HepG2 (cell line): ENCODE results near the gene CSRNP3. TPM values are rescaled to one million over a fixed set of nuclear protein-coding genes. Genes with fewer than 3 reads are reported as not detected.

Experiments
- ATAC-seq: fragments of 200-7000 bp; cut with Tn5 transposase; 3 replicates; pipeline ENCODE4 v1.9.1; 2020; ENCODE audit warnings: mild to moderate bottlenecking, moderate library complexity
- BruUV-seq: library from RNA; stranded (reverse); fragments of 400-500 nt; replicated peaks from 2 replicates; lab custom pipeline; 2021; lab: Mats Ljungman, UMichigan
- CTCF ChIA-PET: fragments of 300-600 bp; formaldehyde crosslinking; extraction: SDS; loops from one replicate; lab custom pipeline; 2021; ENCODE audit warnings: low total read pairs, inconsistent platforms, low intra/inter-chr PET ratio; lab: Yijun Ruan, JAX
- POLR2A ChIA-PET: fragments of 350-600 bp; sonication (Branson Sonifier 250); formaldehyde crosslinking; loops from one replicate; lab custom pipeline; 2020; ENCODE audit warnings: antibody characterized with exemption, inconsistent platforms; lab: Yijun Ruan, JAX
- DNase-seq: peaks from one replicate; pipeline ENCODE4 v3.0.0-alpha.2; 2015; ENCODE audit warnings: low spot score
- FAIRE-seq: peaks from 3 replicates; lab custom pipeline; 2011; peaks lifted over from hg19 to GRCh38; lab: Jason Lieb, UNC
- H2AFZ ChIP-seq: one replicate; pipeline ENCODE4 v1.6.1; 2011; ENCODE audit warnings: low read length, inconsistent platforms
- H3K27ac ChIP-seq: fragments of 300-600 bp; 3 replicates; pipeline ENCODE4 v1.8.0; 2011; ENCODE audit warnings: mixed run types, mild to moderate bottlenecking, mixed read lengths, low read length, inconsistent platforms; ENCODE audit not compliant: insufficient read depth; ENCODE audit errors: extremely low read length
- H3K27me3 ChIP-seq, 2 experiments: fragments of 200-600 bp in 1 of 2; 2 replicates in 1 of 2; 3 replicates in 1 of 2; pipeline versions ENCODE4 v1.6.0 to v1.8.0; 2011; ENCODE audit warnings: low read length in 2 of 2, mild to moderate bottlenecking in 2 of 2, moderate library complexity in 2 of 2, inconsistent platforms in 1 of 2; ENCODE audit not compliant: insufficient read depth in 2 of 2, control insufficient read depth in 1 of 2
- H3K36me3 ChIP-seq, 2 experiments: fragments of 200-600 bp in 1 of 2; replicated peaks in 1 of 2; 2 replicates in 1 of 2; 3 replicates in 1 of 2; pipeline versions ENCODE4 v1.5.1 to v1.8.0; 2011; ENCODE audit warnings: low read length in 2 of 2, inconsistent platforms in 1 of 2; ENCODE audit not compliant: insufficient read depth in 2 of 2, control insufficient read depth in 1 of 2
- H3K4me1 ChIP-seq: 2 replicates; pipeline ENCODE4 v1.5.1; 2012; ENCODE audit warnings: low read length, inconsistent platforms; ENCODE audit not compliant: insufficient read depth
- H3K4me2 ChIP-seq: 2 replicates; pipeline ENCODE4 v1.6.0; 2011; ENCODE audit warnings: low read depth, low read length, inconsistent platforms
- H3K4me3 ChIP-seq, 3 experiments: fragments of 200-600 bp in 1 of 3; sonication (generic), shearing (Covaris generic) in 1 of 3; replicated peaks in 1 of 3; 2 replicates each; pipeline ENCODE4 v1.5.1; 2011 to 2016; ENCODE audit warnings: low read length in 3 of 3, inconsistent platforms in 2 of 3, low read depth in 2 of 3, mild to moderate bottlenecking in 2 of 3, control low read depth in 1 of 3, mixed read lengths in 1 of 3; ENCODE audit not compliant: insufficient read depth in 1 of 3
- H3K79me2 ChIP-seq: one replicate; pipeline ENCODE4 v1.6.1; 2011; ENCODE audit warnings: low read length, inconsistent platforms; ENCODE audit not compliant: insufficient read depth
- H3K9ac ChIP-seq: 2 replicates; pipeline ENCODE4 v1.6.0; 2011; ENCODE audit warnings: mild to moderate bottlenecking, low read depth, low read length, inconsistent platforms; ENCODE audit not compliant: insufficient read depth
- H3K9me3 ChIP-seq: 2 replicates; pipeline ENCODE4 v1.5.1; 2012; ENCODE audit warnings: mild to moderate bottlenecking, low read length
- H4K20me1 ChIP-seq: 2 replicates; pipeline ENCODE4 v1.6.0; 2011; ENCODE audit warnings: inconsistent platforms, mild to moderate bottlenecking, low read length, moderate library complexity; ENCODE audit not compliant: insufficient read depth
- ASH2L ChIP-seq: fragments of 300-600, 200-600 bp; sonication (generic); IDR thresholded peaks from 2 replicates; pipeline ENCODE4 v1.7.0; 2017; ENCODE audit warnings: low read depth, mild to moderate bottlenecking, moderate library complexity, mixed read lengths, low read length; ENCODE audit not compliant: insufficient read length
- BCL3 ChIP-seq: sonication (generic); formaldehyde crosslinking; IDR thresholded peaks from 2 replicates; pipeline ENCODE4 v1.5.1; 2020; ENCODE audit warnings: mild to moderate bottlenecking, missing genetic modification reagents, moderate library complexity
- HOXA3 ChIP-seq: sonication (generic); formaldehyde crosslinking; IDR thresholded peaks from 2 replicates; pipeline ENCODE4 v1.5.0; 2020; ENCODE audit warnings: missing genetic modification reagents
- NFKB2 ChIP-seq: sonication (generic); formaldehyde crosslinking; IDR thresholded peaks from 2 replicates; pipeline ENCODE4 v1.4.0; 2020; ENCODE audit warnings: missing genetic modification reagents, borderline replicate concordance
- REST ChIP-seq, 2 experiments: IDR thresholded peaks; 2 replicates each; pipeline ENCODE4 v1.6.1; 2011 to 2012; ENCODE audit warnings: low read length in 2 of 2, borderline replicate concordance in 1 of 2, low read depth in 1 of 2, mild to moderate bottlenecking in 1 of 2, moderate library complexity in 1 of 2
- SP1 ChIP-seq, 2 experiments: fragments of 450-650 bp in 1 of 2; sonication (generic) in 1 of 2; formaldehyde crosslinking in 1 of 2; IDR thresholded peaks; 2 replicates each; pipeline versions ENCODE4 v1.4.0 to v1.6.1; 2016 to 2020; ENCODE audit warnings: missing genetic modification reagents in 1 of 2
- YEATS2 ChIP-seq: sonication (generic); formaldehyde crosslinking; IDR thresholded peaks from 2 replicates; pipeline ENCODE4 v1.4.0; 2020; ENCODE audit warnings: missing genetic modification reagents, borderline replicate concordance
- ZNF235 ChIP-seq: sonication (generic); formaldehyde crosslinking; IDR thresholded peaks from 2 replicates; pipeline ENCODE4 v1.8.1; 2023; ENCODE audit warnings: mild to moderate bottlenecking, missing genetic modification reagents, borderline replicate concordance
- ZSCAN30 ChIP-seq: sonication (generic); formaldehyde crosslinking; IDR thresholded peaks from 2 replicates; pipeline ENCODE4 v1.5.0; 2020; ENCODE audit warnings: mild to moderate bottlenecking, missing genetic modification reagents
- WGBS: methylation state at CpG from one replicate; pipeline ENCODE4 v1.1.6; 2017; ENCODE audit warnings: low lambda C conversion rate; 5-methylcytosine and 5-hydroxymethylcytosine counted together
- in situ Hi-C: cut with HindIII; loops from 2 replicates; pipeline ENCODE4 v1.10.0; 2017; ENCODE audit warnings: low pct_unique_long_range_greater_than_20kb; ENCODE audit not compliant: extremely low pct_ligation_motif_present
- intact Hi-C: fragments of 100-400 bp; cut with micrococcal nuclease; formaldehyde crosslinking; loops from one replicate; pipeline ENCODE4 v1.10.0; 2022; ENCODE audit not compliant: unreplicated experiment
- polyA plus RNA-seq, 8 experiments: library from polyadenylated mRNA; depleted of rRNA in 3 of 8; stranded (reverse) in 7 of 8; unstranded in 1 of 8; fragments of >200 nt; fragmentation: Illumina TruSeq in 4 of 8; extraction: Trizol in 4 of 8; gene quantifications; 2 replicates each; pipeline versions ENCODE4 v1.2.1 to v1.2.3, GENCODE V29; 2011 to 2016; ENCODE audit warnings: low read depth in 4 of 8, missing spikeins in 1 of 8, mixed read lengths in 1 of 8; ENCODE audit not compliant: insufficient read depth in 1 of 8
- total RNA-seq, 5 experiments: library from RNA; depleted of rRNA; stranded (reverse); fragments of >200 nt; fragmentation: Illumina TruSeq; extraction: Trizol; gene quantifications; 2 replicates each; pipeline ENCODE4 v1.2.3, GENCODE V29; 2016; ENCODE audit warnings: low read depth in 1 of 5

The CSRNP3 gene
- total and polyA plus RNA-seq, 2 of the 13 experiments (the other 11 are each of a cell fraction or from before 2014, with no cell fraction given): not detected

- H3K27ac ChIP-seq: no peak overlapping the region
- no peaks in the 10 kb centered on the region for H3K79me2 ChIP-seq
- FAIRE-seq (no peak), ATAC-seq (no peak), DNase-seq (no peak)
- no peak overlapping the region for H3K4me3 ChIP-seq
- no peaks in the 10 kb centered on the region for H3K4me1 ChIP-seq
- no peaks in the 10 kb centered on the region for H3K36me3 ChIP-seq
- intact Hi-C loops: no loop called here
- H3K9ac ChIP-seq: no peak overlapping the region
- H4K20me1 ChIP-seq: no peaks in the 10 kb centered on the region
- ChIA-PET CTCF (no interaction called here), POLR2A (no interaction called here)
- 8% methylated on average over 4 of the region's 4 CpGs for WGBS
- H3K27me3 ChIP-seq: no peaks in the 10 kb centered on the region
- BruUV-seq: no TSS peak
- H2AFZ ChIP-seq: no peak overlapping the region
- no peak overlapping the region for H3K4me2 ChIP-seq
- in situ Hi-C loops: no loop called here
- no peaks in the 10 kb centered on the region for H3K9me3 ChIP-seq
- TF ChIP-seq HOXA3 (no peak), SP1 (IDR thresholded peaks at IDR 0.05) (no peak), SP1 (CRISPR knock-in tag; IDR thresholded peaks at IDR 0.05) (no peak), NFKB2 (no peak), ASH2L (no peak), REST (IDR thresholded peaks at IDR 0.05; ENCODE audit: borderline replicate concordance in 1 of 2, low read depth in 1 of 2, low read length in 2 of 2) (no peak), BCL3 (no peak), ZSCAN30 (CRISPR knock-in tag) (no peak), ZNF235 (no peak), YEATS2 (CRISPR knock-in tag) (no peak)
Measured at GRCh38 chr2:165648801-165649200, 179.3 kb downstream of the CSRNP3 start.
